Putamen (tissue), 1 donor: ENCODE data around the gene UBE2I.

Experiments
- DNase-seq: peaks from one replicate; pipeline ENCODE4 v3.0.0-alpha.2; 2016; ENCODE audit warnings: low spot score

The UBE2I gene

GRCh38 chr16:1343428-1344242, 34.2 kb downstream of the UBE2I start:
- no peak for DNase-seq

GRCh38 chr16:1344499-1344898, 35.1 kb downstream of the UBE2I start:
- DNase-seq: no peak

DNA sequence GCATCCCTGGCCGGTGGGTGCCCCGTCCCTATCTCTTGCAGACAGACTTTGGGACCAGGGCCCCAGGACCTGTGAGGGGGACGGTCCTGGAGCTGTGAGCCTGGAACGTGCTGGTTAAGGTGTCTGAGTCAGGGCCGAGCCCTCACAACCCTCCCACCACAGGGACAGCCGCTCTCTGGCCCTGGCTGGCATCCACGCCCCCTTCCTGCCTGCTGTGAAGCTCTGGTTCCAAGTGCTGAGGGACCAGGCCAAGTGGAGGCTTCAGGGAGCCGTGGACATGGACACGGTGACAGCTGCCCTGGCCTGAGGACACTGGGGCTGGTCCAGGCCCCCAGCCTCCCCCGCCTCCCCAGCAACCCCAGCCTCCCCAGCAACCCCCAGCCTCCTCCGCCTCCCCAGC, 35.7 kb downstream of the UBE2I start:
- DNase-seq: no peak

DNA sequence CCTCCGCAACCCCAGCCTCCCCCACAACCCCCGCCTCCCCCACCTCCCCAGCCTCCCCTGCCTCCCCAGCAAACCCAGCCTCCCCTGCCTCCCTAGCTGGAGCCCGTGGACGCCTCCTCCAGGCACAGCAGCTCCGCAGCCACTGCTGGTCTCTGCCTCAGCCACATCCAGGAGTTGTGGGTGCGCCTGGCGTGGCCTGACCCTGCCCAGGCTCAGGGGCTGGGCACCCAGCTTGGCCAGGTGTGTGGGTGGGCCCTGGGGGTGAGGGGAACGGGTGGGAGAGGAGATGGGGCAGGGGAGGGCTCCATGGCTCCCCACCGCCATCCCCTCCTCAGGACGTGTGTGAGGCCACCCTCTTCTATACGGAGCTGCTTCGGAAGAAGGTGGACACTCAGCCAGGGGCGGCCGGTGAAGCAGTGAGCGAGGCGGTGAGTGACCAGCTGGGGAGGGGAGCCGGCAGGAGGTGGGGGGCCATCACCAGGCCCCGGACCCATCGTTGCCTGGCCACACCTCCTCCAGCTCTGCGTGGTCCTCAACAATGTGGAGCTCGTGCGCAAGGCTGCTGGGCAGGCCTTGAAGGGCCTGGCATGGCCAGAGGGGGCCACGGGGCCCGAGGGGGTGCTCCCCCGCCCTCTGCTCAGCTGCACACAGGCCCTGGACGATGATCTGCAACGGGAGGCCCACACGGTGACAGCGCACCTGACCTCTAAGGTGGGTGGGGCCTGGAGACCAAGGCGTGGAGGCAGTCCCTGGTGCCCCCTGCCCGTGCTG, 36.4 kb downstream of the UBE2I start:
- no peak for DNase-seq

GRCh38 chr16:1346422-1347285, 37.2 kb downstream of the UBE2I start:
- no peak for DNase-seq

- no peak for DNase-seq
Measured at GRCh38 chr16:1347286-1347855, 37.9 kb downstream of the UBE2I start.

DNA sequence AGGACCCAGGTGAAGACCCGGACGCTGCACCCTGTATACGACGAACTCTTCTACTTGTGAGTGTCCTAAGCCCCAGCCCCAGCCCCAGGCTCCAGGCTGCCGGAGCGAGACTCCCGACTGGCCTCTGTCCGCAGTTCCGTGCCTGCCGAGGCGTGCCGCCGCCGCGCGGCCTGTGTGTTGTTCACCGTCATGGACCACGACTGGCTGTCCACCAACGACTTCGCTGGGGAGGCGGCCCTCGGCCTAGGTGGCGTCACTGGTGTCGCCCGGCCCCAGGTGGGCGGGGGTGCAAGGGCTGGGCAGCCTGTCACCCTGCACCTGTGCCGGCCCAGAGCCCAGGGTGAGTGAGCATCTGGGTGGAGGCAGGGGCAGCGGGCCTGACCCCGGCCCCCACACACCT, 38.5 kb downstream of the UBE2I start:
- DNase-seq: no peak

DNA sequence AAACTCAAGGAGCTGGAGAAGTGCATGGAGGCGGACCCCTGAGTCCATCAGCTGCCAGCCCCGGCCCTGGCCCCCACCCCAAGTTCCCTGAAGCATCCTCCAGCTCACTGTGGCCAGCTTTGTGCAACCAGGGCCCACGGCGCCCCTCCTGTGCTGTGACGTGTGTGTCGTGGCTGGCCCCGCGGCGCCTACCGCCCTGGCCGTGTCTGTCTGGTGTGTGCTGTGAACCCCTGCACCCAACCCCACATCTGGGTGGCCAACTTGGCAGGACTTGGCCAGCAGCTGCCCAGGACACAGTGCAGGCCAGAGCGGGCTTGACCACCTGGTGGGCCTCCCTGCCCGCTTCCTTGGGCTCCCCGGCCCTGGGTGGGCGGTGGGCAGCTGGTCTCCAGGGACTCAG, 39.0 kb downstream of the UBE2I start:
- no peak for DNase-seq

- DNase-seq: no peak
Measured at GRCh38 chr16:1348926-1349325, 39.5 kb downstream of the UBE2I start.

- no peak for DNase-seq
Measured at GRCh38 chr16:1349351-1349750, 39.9 kb downstream of the UBE2I start.

DNA sequence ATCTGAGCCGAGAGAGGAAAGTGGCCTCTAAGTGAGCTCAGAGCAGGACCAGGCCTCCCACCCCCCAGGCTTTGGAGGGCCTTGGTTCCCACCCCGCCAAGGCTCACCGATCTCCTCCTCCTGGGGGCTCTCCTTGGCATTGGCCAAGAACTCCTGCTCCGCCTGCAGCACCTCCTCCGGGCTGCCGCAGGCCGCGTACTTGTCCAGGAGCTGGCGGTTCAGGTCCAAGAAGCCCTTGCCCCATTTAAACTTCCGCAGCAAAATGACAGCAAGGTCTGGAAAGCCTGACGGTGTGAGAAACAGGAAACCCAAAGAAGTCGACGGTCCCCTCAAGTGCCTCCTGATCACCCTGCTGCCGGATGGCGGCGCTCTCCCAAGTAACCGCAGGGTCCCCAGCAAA, 40.5 kb downstream of the UBE2I start:
- DNase-seq: no peak

- DNase-seq: no peak
Measured at GRCh38 chr16:1350691-1351090, 41.3 kb downstream of the UBE2I start.

GRCh38 chr16:1351215-1351581, 41.8 kb downstream of the UBE2I start:
- no peak for DNase-seq

DNA sequence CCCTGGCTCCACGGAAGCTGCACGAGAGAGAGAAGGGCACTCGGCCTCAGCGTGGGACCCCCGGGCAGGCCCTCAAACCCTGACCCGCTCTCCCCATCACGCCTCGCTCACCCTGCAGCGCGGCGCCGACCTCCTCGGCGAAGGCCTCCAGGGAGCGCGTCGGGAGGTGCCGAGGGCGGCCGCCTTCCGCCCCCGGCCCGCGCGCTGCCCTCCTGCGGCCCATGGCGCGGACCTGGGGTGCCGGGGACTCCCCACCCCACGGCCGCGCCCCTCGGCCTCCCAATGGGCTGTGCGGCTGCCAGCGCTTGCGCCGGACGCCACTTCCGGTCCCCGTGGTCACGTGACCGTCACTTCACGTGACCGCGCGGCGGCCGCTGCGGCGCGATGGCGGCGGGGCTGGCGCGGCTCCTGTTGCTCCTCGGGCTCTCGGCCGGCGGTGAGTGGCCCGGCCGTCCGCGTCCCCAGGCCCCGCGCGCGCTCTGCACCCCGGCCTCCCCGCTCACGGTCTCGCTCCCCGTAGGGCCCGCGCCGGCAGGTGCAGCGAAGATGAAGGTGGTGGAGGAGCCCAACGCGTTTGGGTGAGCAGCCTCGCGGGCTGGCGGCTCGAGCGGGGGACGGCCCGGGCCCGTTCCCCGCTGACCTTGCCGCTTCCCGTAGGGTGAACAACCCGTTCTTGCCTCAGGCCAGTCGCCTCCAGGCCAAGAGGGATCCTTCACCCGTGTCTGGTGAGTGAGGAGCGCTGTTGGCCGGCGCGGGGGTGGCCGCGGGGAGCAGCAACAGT, 42.3 kb downstream of the UBE2I start, which contains the start of the genes GNPTG and TSR3:
Gene GNPTG (plus strand): TSS at position 350 of the 781 bp plus-strand sequence. CDS start 35 bp downstream, at position 385.
Gene TSR3 (minus strand): TSS at position 297 of the 781 bp plus-strand sequence. CDS start 74 bp downstream, at position 223.
- DNase-seq: peak; percentile 81

DNA sequence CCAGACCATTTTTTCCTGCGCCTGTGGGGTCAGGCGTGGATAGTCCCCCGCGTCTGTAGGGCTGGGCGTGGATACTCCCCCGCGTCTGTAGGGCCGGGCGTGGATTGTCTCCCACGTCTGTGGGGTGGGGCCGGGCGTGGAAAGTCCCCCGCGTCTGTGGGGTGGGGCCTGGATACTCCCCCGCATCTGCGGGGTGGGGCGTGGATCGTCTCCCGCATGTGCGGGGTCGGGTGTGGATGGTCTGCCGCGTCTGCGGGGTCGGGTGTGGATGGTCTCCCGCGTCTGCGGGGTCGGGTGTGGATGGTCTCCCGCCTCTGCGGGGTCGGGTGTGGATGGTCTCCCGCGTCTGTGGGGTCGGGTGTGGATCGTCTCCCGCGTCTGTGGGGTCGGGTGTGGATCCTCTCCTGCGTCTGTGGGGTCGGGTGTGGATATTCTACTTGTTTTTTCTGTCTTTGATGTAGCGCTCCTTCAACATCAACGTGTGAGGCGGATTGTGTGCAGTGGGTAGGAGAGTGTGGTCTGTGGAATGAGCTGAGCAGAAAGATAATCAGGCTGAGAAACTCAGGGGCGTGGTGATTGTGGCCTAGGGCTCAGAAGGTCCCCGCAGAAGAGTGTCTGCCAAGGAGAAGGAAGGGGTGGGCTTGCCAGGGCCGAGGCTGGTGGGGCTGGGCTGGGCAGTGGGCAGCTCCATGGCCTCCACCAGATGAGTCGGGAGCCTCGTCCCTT, 45.5 kb downstream of the UBE2I start:
- no peak for DNase-seq

DNA sequence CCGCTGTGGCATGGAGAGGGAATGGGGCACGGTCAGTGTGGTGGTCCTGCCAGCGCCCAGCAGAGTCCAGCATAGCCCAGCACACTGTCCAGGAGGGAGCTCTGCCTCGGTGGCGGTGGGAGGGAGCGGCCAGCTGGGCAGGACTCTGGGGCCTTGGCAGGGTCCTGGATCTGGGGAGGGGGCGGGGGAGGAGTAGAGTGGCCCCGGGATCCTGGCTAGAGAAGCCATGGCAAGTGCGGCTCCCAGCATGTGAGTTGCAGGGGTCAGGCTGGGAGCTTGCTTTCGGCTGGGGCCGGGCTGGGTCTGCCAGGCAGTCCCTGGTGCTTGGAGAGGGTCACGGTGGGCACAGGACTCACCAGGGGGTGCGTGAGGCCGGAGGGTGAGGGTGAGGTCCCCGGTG, 46.2 kb downstream of the UBE2I start:
- no peak for DNase-seq

GRCh38 chr16:1356061-1356900, 46.8 kb downstream of the UBE2I start:
- DNase-seq: no peak

- DNase-seq: no peak
Measured at GRCh38 chr16:1357906-1358566, 48.6 kb downstream of the UBE2I start.
